ACC112 (cell line): ENCODE results near the gene LIMA1.
A peak's percentile ranks its signal among the peaks of the same experiment; 100 is the strongest.

Source experiments
- H2AFZ ChIP-seq: fragments of 200-600 bp; sonication (generic); one replicate; pipeline ENCODE4 v1.6.0; 2017; ENCODE audit warnings: antibody characterized with exemption, low read length; ENCODE audit not compliant: unreplicated experiment
- H3K27ac ChIP-seq: fragments of 200-600 bp; sonication (generic); 2 replicates; pipeline ENCODE4 v1.5.1; 2014; ENCODE audit warnings: low read depth, mild to moderate bottlenecking, antibody characterized with exemption, low read length, moderate library complexity
- H3K27me3 ChIP-seq: fragments of 200-600 bp; sonication (generic); 2 replicates; pipeline ENCODE4 v1.6.1; 2014; ENCODE audit warnings: mild to moderate bottlenecking, antibody characterized with exemption, low read length, moderate library complexity, mixed read lengths; ENCODE audit not compliant: insufficient read depth
- H3K36me3 ChIP-seq: fragments of 200-600 bp; sonication (generic); 2 replicates; pipeline ENCODE4 v1.6.1; 2016; ENCODE audit warnings: mild to moderate bottlenecking, antibody characterized with exemption, low read length, moderate library complexity, mixed read lengths; ENCODE audit not compliant: insufficient read depth
- H3K4me1 ChIP-seq: fragments of 200-600 bp; sonication (generic); one replicate; pipeline ENCODE4 v1.6.1; 2016; ENCODE audit warnings: low read length, mixed read lengths; ENCODE audit not compliant: insufficient read depth, unreplicated experiment, control insufficient read depth
- H3K4me3 ChIP-seq: fragments of 200-600 bp; sonication (generic); 2 replicates; pipeline ENCODE4 v1.5.1; 2014; ENCODE audit warnings: mild to moderate bottlenecking, low read depth, low read length
- H3K79me2 ChIP-seq: fragments of 200-600 bp; sonication (generic); one replicate; pipeline ENCODE4 v1.6.0; 2016; ENCODE audit warnings: low read length; ENCODE audit not compliant: control insufficient read depth, unreplicated experiment, insufficient read depth

LIMA1 gene

GRCh38 chr12:50265770-50266524 lies 17.4 kb downstream of the LIMA1 start:
- Histone ChIP-seq H3K4me1 (peaks cover 16% of the 10 kb centered on the region), H3K4me3 (no peak overlapping the region), H3K36me3 (no peaks in the 10 kb centered on the region), H3K79me2 (no peaks in the 10 kb centered on the region), H3K27ac (no peak overlapping the region), H2AFZ (no peak overlapping the region), H3K27me3 (no peaks in the 10 kb centered on the region)

- no peaks in the 10 kb centered on the region for H3K36me3 ChIP-seq
- peaks cover 31% of the 10 kb centered on the region for H3K4me1 ChIP-seq
- H3K4me3 ChIP-seq, result no peak overlapping the region
- H2AFZ ChIP-seq, result no peak overlapping the region
- no peaks in the 10 kb centered on the region for H3K27me3 ChIP-seq
- H3K79me2 ChIP-seq, result no peaks in the 10 kb centered on the region
- H3K27ac ChIP-seq, result no peak overlapping the region
These were observed 19.5 kb downstream of the LIMA1 start for GRCh38 chr12:50263832-50264231.

- peaks cover 48% of the 10 kb centered on the region for H3K4me1 ChIP-seq
- no peaks in the 10 kb centered on the region for H3K27me3 ChIP-seq
- H3K4me3 ChIP-seq, result no peak overlapping the region
- no peak overlapping the region for H3K27ac ChIP-seq
- H3K79me2 ChIP-seq, result no peaks in the 10 kb centered on the region
- no peak overlapping the region for H2AFZ ChIP-seq
- no peaks in the 10 kb centered on the region for H3K36me3 ChIP-seq
These were observed 21.7 kb downstream of the LIMA1 start for GRCh38 chr12:50261654-50262053.

- Histone ChIP-seq H3K79me2 (no peaks in the 10 kb centered on the region), H3K4me1 (peaks cover 47% of the 10 kb centered on the region), H3K36me3 (no peaks in the 10 kb centered on the region), H2AFZ (no peak overlapping the region), H3K27me3 (no peaks in the 10 kb centered on the region), H3K27ac (peak overlapping the region; percentile 43), H3K4me3 (peak overlapping the region; percentile 28; the same call in 1 of the 2 replicates)
These were observed 25.2 kb downstream of the LIMA1 start for GRCh38 chr12:50258167-50258551.

GRCh38 chr12:50257236-50258166 lies 25.8 kb downstream of the LIMA1 start:
- Histone ChIP-seq H3K36me3 (no peaks in the 10 kb centered on the region), H3K27ac (peak overlapping the region; percentile 43), H3K27me3 (no peaks in the 10 kb centered on the region), H3K4me3 (peak overlapping the region; percentile 28; the same call in 1 of the 2 replicates), H3K4me1 (peaks cover 41% of the 10 kb centered on the region), H3K79me2 (no peaks in the 10 kb centered on the region), H2AFZ (no peak overlapping the region)

- no peaks in the 10 kb centered on the region for H3K79me2 ChIP-seq
- no peak overlapping the region for H2AFZ ChIP-seq
- H3K27me3 ChIP-seq, result no peaks in the 10 kb centered on the region
- H3K4me1 ChIP-seq, result peaks cover 38% of the 10 kb centered on the region
- H3K36me3 ChIP-seq, result no peaks in the 10 kb centered on the region
- no peak overlapping the region for H3K4me3 ChIP-seq
- 0 out of 2 replicates have a peak overlapping the region, but pooled peaks have one; percentile 43 for H3K27ac ChIP-seq
These were observed 26.6 kb downstream of the LIMA1 start for GRCh38 chr12:50256761-50257160.

GRCh38 chr12:50252977-50253602 lies 30.2 kb downstream of the LIMA1 start:
- no peak overlapping the region for H3K27ac ChIP-seq
- H3K36me3 ChIP-seq, result no peaks in the 10 kb centered on the region
- no peak overlapping the region for H3K4me3 ChIP-seq
- peaks cover 30% of the 10 kb centered on the region for H3K4me1 ChIP-seq
- H2AFZ ChIP-seq, result no peak overlapping the region
- no peaks in the 10 kb centered on the region for H3K27me3 ChIP-seq
- H3K79me2 ChIP-seq, result no peaks in the 10 kb centered on the region

GRCh38 chr12:50251619-50252252 lies 31.6 kb downstream of the LIMA1 start:
- H3K4me1 ChIP-seq, result peaks cover 28% of the 10 kb centered on the region
- H3K36me3 ChIP-seq, result no peaks in the 10 kb centered on the region
- H2AFZ ChIP-seq, result no peak overlapping the region
- no peak overlapping the region for H3K4me3 ChIP-seq
- no peaks in the 10 kb centered on the region for H3K79me2 ChIP-seq
- no peaks in the 10 kb centered on the region for H3K27me3 ChIP-seq
- H3K27ac ChIP-seq, result no peak overlapping the region

GRCh38 chr12:50249464-50250182 lies 33.7 kb downstream of the LIMA1 start:
- H3K27me3 ChIP-seq, result no peaks in the 10 kb centered on the region
- H3K79me2 ChIP-seq, result no peaks in the 10 kb centered on the region
- H3K4me1 ChIP-seq, result peaks cover 35% of the 10 kb centered on the region
- H3K4me3 ChIP-seq, result no peak overlapping the region
- no peak overlapping the region for H2AFZ ChIP-seq
- H3K36me3 ChIP-seq, result no peaks in the 10 kb centered on the region
- no peak overlapping the region for H3K27ac ChIP-seq

GRCh38 chr12:50248883-50249282 lies 34.4 kb downstream of the LIMA1 start:
- H2AFZ ChIP-seq, result no peak overlapping the region
- no peaks in the 10 kb centered on the region for H3K79me2 ChIP-seq
- H3K27ac ChIP-seq, result 0 out of 2 replicates have a peak overlapping the region, but pooled peaks have one; percentile 2
- no peaks in the 10 kb centered on the region for H3K27me3 ChIP-seq
- H3K4me3 ChIP-seq, result no peak overlapping the region
- H3K4me1 ChIP-seq, result peaks cover 35% of the 10 kb centered on the region
- no peaks in the 10 kb centered on the region for H3K36me3 ChIP-seq
